SU-DHL-6 (cell line): Measurements from ENCODE around the gene KRTAP12-1.

Source experiments
- CTCF ChIP-seq: fragments of 200-600 bp; sonication (generic); IDR thresholded peaks from one replicate; pipeline ENCODE4 v1.5.1; 2017; ENCODE audit warnings: antibody characterized with exemption, mild to moderate bottlenecking, low read length, moderate library complexity; ENCODE audit not compliant: insufficient read depth, poor library complexity, severe bottlenecking
- EZH2phosphoT487 ChIP-seq: fragments of 200-600 bp; sonication (generic), shearing (Covaris generic); conservative IDR thresholded peaks from 2 replicates; pipeline ENCODE4 v1.6.1; 2018; ENCODE audit warnings: mild to moderate bottlenecking, antibody characterized with exemption, low read length, moderate library complexity, mixed read lengths

GRCh38 chr21:44728716-44729115, 46.8 kb upstream of the KRTAP12-1 start:
- TF ChIP-seq CTCF (no peak), EZH2phosphoT487 (no peak)
